GM18498 (cell line): Measurements from ENCODE around the gene PPTC7.
"Not testable (repeated sequence)": the region's sequence is repeated elsewhere in the genome, so short reads cannot be mapped to it uniquely, and the experiment has no call there.

Source experiments
- ATAC-seq: cut with Tn5 transposase; IDR thresholded peaks from one replicate; pipeline ENCODE4 v1.9.1; 2021; ENCODE audit warnings: mild to moderate bottlenecking, moderate library complexity; ENCODE audit not compliant: unreplicated experiment

The PPTC7 gene

GRCh38 chr12:110587102-110587501, 4.0 kb upstream of the PPTC7 start:
- not testable (repeated sequence) for ATAC-seq

DNA sequence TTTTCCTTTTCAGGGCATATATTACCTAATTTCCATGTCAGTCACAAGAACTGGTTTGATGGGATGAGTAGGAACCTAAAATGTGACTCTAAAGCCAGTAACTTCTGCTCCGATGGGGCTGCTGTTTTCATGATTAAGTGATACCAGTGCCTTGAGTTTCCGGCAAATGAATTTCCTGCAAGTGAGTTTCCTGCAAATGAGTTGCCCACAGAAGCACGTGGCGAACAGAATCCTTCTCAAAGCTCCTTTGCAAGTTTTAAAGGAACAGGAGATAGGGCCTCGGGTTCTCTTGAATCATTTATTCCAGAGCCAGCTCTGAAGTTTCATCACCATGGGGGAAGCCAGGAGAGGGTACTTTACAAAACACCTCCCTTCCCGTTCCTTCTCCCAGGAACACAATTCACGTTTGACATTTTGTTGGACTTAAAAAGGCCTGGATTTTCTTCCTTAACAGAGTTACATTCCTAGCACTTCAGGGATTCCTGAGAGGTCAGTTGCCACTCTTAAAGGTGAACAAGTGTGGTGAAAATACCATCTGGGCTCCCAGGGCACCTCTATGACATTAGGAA, 2.2 kb upstream of the PPTC7 start:
- no peak for ATAC-seq

GRCh38 chr12:110582276-110583136, 612 bp downstream of the PPTC7 start:
- peak; percentile 49 for ATAC-seq

- ATAC-seq: no peak
These were observed 1.2 kb downstream of the PPTC7 start for GRCh38 chr12:110581931-110582275.

DNA sequence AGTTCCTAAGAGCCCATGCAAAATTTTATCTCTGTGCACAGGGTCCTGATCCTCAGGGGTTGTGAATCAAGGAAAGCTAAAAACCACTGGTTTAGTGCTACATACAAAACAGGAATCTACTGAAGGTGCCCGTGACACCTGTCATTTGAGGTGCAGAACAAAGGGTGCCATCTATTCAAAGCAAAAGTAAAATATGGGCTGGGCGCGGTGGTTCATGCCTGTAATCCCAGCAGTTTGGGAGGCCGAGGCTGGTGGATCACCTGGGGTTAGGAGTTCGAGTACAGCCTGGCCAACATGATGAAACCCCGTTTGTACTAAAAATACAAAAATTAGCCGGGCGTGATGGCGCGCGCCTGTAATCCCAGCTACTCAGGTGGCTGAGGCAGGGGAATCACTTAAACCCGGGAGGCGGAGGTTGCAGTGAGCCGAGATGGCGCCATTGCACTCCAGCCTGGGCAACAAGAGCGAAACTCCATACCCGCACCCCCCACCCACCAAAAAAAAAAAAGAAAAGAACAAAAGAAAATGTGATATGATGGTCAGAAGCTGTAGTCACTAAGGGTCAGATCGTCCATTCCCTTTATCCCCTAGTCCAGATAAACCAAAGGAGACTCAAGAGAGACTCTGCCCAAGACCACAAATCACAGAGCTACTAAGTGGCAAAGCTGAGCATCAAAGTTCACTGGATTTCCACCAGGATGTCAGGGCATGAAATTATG, 3.4 kb downstream of the PPTC7 start:
- ATAC-seq: no peak

- no peak for ATAC-seq
These were observed 4.2 kb downstream of the PPTC7 start for GRCh38 chr12:110578694-110579534.

DNA sequence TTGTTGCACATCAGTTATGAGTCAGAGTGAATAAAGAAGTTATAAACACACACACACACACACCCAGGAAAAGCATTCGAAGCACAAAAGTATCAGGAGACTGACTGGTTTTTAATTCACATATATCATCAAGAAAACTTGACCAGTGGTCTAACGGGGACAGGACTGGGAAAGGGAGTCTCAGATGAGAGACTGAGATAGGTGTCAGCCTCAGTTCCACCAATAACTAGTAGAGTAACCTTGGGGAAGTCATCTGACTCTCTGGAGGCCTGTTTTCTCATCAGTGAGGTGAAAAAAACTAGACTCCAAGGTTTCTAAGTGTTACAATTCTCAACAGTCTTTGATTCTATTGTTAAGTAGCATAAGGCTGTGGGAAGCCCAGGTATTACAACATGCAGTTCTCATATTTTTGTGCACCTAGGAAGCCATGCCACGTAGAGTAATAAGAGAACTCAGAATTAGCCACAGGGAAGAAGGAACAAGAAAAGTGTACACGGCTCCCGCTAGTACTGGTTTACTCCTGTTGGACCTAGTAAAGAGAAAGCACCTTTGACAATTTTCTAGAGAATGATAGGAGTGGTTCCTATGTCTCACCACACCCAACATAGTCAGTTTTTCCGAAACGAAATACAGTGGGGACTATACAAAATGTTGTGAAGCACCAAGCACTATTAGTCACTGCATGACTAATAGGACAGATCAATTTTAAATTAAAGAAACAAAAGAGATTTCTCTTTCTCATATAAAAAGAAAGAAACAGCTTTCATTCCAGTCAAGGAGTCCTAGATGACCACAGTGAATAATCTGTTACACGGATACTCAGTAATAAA, 5.0 kb downstream of the PPTC7 start:
- ATAC-seq: peak; percentile 33

DNA sequence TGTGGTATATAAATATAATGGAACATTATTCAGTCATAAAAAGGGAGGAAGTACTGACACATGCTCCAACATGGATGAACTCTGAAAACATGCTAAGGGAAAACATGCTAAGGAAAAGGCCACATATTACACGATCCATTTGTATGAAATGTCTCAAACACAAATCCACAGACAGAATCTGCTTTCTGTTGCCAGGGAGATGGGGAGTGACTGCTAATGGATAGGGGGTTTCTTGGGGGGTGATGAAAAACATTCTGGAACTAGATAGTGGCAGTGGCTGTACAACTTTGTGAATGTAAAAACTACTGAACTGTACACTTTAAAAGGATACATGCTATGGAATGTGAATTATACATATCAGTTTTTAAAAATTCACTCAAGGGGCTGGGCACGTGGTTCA, 6.6 kb downstream of the PPTC7 start:
- no peak for ATAC-seq

- ATAC-seq: no peak
These were observed 7.8 kb downstream of the PPTC7 start for GRCh38 chr12:110575326-110575725.

DNA sequence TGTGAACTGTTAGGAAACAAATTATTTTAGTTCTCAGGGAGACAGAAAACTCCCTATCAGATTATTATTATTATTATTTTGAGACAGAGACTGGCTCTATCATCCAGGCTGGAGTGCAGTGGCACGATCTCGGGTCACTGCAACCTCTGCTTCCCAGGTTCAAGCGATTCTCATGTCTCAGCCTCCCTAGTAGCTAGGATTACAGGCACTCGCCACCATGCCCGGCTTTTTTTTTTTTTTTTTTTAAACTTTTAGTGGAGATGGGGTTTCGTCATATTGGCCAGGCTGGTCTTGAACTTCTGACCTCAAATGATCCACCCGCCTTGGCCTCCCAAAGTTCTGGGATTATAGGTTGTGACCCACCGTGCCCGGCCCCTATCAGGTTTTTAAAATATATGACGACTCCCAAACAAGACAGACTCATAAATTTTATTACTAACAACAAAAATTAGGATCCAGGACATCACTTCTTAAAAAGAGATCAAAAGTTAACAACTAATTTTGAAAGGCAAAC, 8.3 kb downstream of the PPTC7 start:
- not testable (repeated sequence) for ATAC-seq

DNA sequence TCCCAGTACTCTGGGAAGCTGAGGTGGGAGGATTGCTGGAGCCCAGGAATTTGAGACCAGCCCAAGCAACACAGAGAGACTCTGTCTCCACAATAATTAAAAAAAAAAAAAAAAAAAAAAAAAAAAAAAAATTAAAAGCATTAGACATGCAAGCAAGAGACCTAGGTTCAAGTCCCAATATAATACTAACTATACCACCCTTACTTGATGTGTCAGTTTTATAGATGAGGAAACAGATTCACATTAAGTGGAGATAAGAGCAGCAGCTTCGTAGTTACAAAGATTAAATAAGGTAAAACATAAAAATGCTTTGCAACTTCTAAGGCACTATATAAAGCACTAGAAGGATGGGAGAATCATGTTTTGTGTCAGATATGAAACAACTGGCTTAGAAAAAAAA, 9.1 kb downstream of the PPTC7 start:
- no peak for ATAC-seq

DNA sequence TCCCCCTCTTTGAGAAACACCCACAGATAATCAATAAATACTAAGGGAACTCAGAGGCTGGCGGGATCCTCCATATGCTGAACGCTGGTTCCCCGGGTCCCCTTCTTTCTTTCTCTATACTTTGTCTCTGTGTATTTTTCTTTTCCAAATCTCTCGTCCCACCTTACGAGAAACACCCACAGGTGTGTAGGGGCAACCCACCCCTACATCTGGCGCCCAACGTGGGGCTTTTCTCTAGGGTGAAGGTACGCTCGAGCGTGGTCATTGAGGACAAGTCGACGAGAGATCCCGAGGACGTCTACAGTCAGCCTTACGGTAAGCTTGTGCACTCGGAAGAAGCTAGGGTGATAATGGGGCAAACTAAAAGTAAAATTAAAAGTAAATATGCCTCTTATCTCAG, 12.3 kb downstream of the PPTC7 start:
- ATAC-seq: not testable (repeated sequence)

- ATAC-seq: not testable (repeated sequence)
These were observed 13.3 kb downstream of the PPTC7 start for GRCh38 chr12:110569838-110570237.

- ATAC-seq: no peak
These were observed 14.4 kb downstream of the PPTC7 start for GRCh38 chr12:110568752-110569151.

GRCh38 chr12:110566993-110567392, 16.1 kb downstream of the PPTC7 start:
- ATAC-seq: no peak

GRCh38 chr12:110565894-110566871, 16.9 kb downstream of the PPTC7 start:
- no peak for ATAC-seq

GRCh38 chr12:110564471-110564991, 18.6 kb downstream of the PPTC7 start:
- ATAC-seq: no peak

- ATAC-seq: no peak
These were observed 19.2 kb downstream of the PPTC7 start for GRCh38 chr12:110563702-110564470.
